Stimulated activated CD4-positive, alpha-beta T cell treated with anti-CD3 and anti-CD28 coated beads, Interleukin-2, amount 100 ng/mL, for 24 hours (primary cell): ENCODE results near the gene ZFAND2B.

Experiments used
- DNase-seq, 2 donors: peaks; one replicate each; pipeline ENCODE4 v3.0.0-alpha.2; 2020

ZFAND2B gene

GRCh38 chr2:219206328-219207133 is at the start of gene ZFAND2B:
ZFAND2B (plus strand) TSS chr2:219206782; CDS start chr2:219206988, 206 bp downstream.
- DNase-seq: peak; percentile 94 to 96

- no peak for DNase-seq
These were observed 49.2 kb upstream of the ZFAND2B start for GRCh38 chr2:219157396-219157795.

- no peak for DNase-seq
These were observed 48.6 kb upstream of the ZFAND2B start for GRCh38 chr2:219158025-219158424.

GRCh38 chr2:219158586-219158985 is 48.0 kb upstream of the ZFAND2B start:
- DNase-seq: no peak

GRCh38 chr2:219159771-219160185 is 46.8 kb upstream of the ZFAND2B start:
- DNase-seq: no peak

- peak; percentile 95 to 98 for DNase-seq
These were observed 46.2 kb upstream of the ZFAND2B start, which contains the start of gene NHEJ1 for GRCh38 chr2:219160186-219161017. NHEJ1 (minus strand) TSS chr2:219160815; CDS start chr2:219158362, 2,453 bp downstream.

GRCh38 chr2:219161097-219161496 is 45.5 kb upstream of the ZFAND2B start:
- DNase-seq: no peak

- no peak for DNase-seq
These were observed 43.4 kb upstream of the ZFAND2B start for GRCh38 chr2:219163156-219163555.

GRCh38 chr2:219165058-219165911 is 41.3 kb upstream of the ZFAND2B start:
- no peak for DNase-seq

- DNase-seq: no peak
These were observed 38.6 kb upstream of the ZFAND2B start for GRCh38 chr2:219167997-219168396.

GRCh38 chr2:219168526-219168925 is 38.1 kb upstream of the ZFAND2B start:
- no peak for DNase-seq

- no peak for DNase-seq
These were observed 37.6 kb upstream of the ZFAND2B start for GRCh38 chr2:219168932-219169331.

- DNase-seq: no peak
These were observed 36.5 kb upstream of the ZFAND2B start, which contains the start of gene SLC23A3 for GRCh38 chr2:219169930-219170654. SLC23A3 (minus strand) TSS chr2:219170029; CDS start chr2:219169984, 45 bp downstream.

- peak in 1 of 2 donors; percentile 46 for DNase-seq
These were observed 35.3 kb upstream of the ZFAND2B start for GRCh38 chr2:219171231-219171651.

- DNase-seq: no peak
These were observed 34.1 kb upstream of the ZFAND2B start for GRCh38 chr2:219172231-219173154.

- DNase-seq: no peak
These were observed 33.4 kb upstream of the ZFAND2B start for GRCh38 chr2:219173176-219173575.

GRCh38 chr2:219174146-219174545 is 32.4 kb upstream of the ZFAND2B start:
- DNase-seq: no peak

- DNase-seq: no peak
These were observed 31.8 kb upstream of the ZFAND2B start for GRCh38 chr2:219174801-219175200.

GRCh38 chr2:219175486-219175885 is 31.1 kb upstream of the ZFAND2B start:
- no peak for DNase-seq

- DNase-seq: peak; percentile 41 to 47
These were observed 30.4 kb upstream of the ZFAND2B start for GRCh38 chr2:219175928-219176817.
